ENCODE results near the gene AFF3.

AFF3 gene

GRCh38 chr2:99819766-99820165 is 322.6 kb downstream of the AFF3 start:
- peak; percentile 41; the same call in 1 of the 2 replicates for TF ChIP-seq CTCF (IDR thresholded peaks at IDR 0.05)

- peak; percentile 51 for TF ChIP-seq CTCF (IDR thresholded peaks at IDR 0.05)
Measured at GRCh38 chr2:99818842-99819241, 323.5 kb downstream of the AFF3 start.

GRCh38 chr2:99816908-99817307 is 325.5 kb downstream of the AFF3 start:
- TF ChIP-seq CTCF (IDR thresholded peaks at IDR 0.05), result no peak

GRCh38 chr2:99812426-99812825 is 330.0 kb downstream of the AFF3 start:
- TF ChIP-seq CTCF (IDR thresholded peaks at IDR 0.05), result no peak

- TF ChIP-seq CTCF (IDR thresholded peaks at IDR 0.05), result no peak
Measured at GRCh38 chr2:99811544-99811943, 330.8 kb downstream of the AFF3 start.

GRCh38 chr2:99810225-99810624 is 332.2 kb downstream of the AFF3 start:
- no peak for TF ChIP-seq CTCF (IDR thresholded peaks at IDR 0.05)

- no peak for TF ChIP-seq CTCF (IDR thresholded peaks at IDR 0.05)
Measured at GRCh38 chr2:99809259-99809900, 333.0 kb downstream of the AFF3 start.

Measured in LNCAP (cell line).